ENCODE data around the gene LEFTY1. TPM values are rescaled to one million over a fixed set of nuclear protein-coding genes. Genes with fewer than 3 reads are reported as not detected.

The LEFTY1 gene
- total and polyA plus RNA-seq, 2 of the 13 experiments (the other 11 are each of a cell fraction or from before 2014, with no cell fraction given), result 0.29 to 0.79 TPM

- TF ChIP-seq ZNF691 (CRISPR knock-in tag; IDR thresholded peaks at IDR 0.05; ENCODE audit: borderline replicate concordance, low read depth) (no peak), ARID5B (CRISPR knock-in tag; IDR thresholded peaks at IDR 0.05) (peak; percentile 45; the same call in 1 of the 2 replicates), KIAA2018 (CRISPR knock-in tag; IDR thresholded peaks at IDR 0.05; ENCODE audit: borderline replicate concordance) (no peak), ZBTB25 (CRISPR knock-in tag; IDR thresholded peaks at IDR 0.05) (no peak), NFIB (CRISPR knock-in tag; IDR thresholded peaks at IDR 0.05; ENCODE audit: borderline replicate concordance) (no peak)
Measured at GRCh38 chr1:225896937-225897549, 8.1 kb upstream of the LEFTY1 start (continued).
